SK-N-MC (cell line): ENCODE results near the gene C8A.

Source experiments
- DNase-seq: peaks from one replicate; pipeline ENCODE4 v3.0.0-alpha.2; 2011; ENCODE audit warnings: low read depth, low spot score
- H3K27ac ChIP-seq: fragments of 200-600 bp; sonication (generic); 2 replicates; pipeline ENCODE4 v1.5.1; 2016; ENCODE audit warnings: mixed run types
- H3K36me3 ChIP-seq: fragments of 200-600 bp; sonication (generic); 2 replicates; pipeline ENCODE4 v1.6.1; 2017; ENCODE audit warnings: antibody characterized with exemption, low read length, mixed read lengths; ENCODE audit not compliant: insufficient read depth
- H3K4me3 ChIP-seq: fragments of 200-600 bp; sonication (generic); 2 replicates; pipeline ENCODE4 v1.5.1; 2016
- H3K9ac ChIP-seq: fragments of 200-600 bp; sonication (generic); 2 replicates; pipeline ENCODE4 v1.8.0; 2017; ENCODE audit warnings: mixed run types, mixed read lengths; ENCODE audit not compliant: insufficient read length
- H3K9me3 ChIP-seq: fragments of 200-600 bp; sonication (generic); 2 replicates; pipeline ENCODE4 v1.6.1; 2017; ENCODE audit warnings: low read depth, mild to moderate bottlenecking, antibody characterized with exemption, low read length, moderate library complexity, mixed read lengths
- EZH2 ChIP-seq: fragments of 200-600 bp; sonication (generic); IDR thresholded peaks from one replicate; pipeline ENCODE4 v1.6.1; 2017; ENCODE audit warnings: antibody characterized with exemption
- FOXP2 ChIP-seq: optimal IDR thresholded peaks from 2 replicates; pipeline ENCODE3; 2011; ENCODE audit warnings: mild to moderate bottlenecking, moderate library complexity; ENCODE audit not compliant: insufficient read depth; ENCODE audit errors: extremely low read length, control extremely low read depth
- POLR2AphosphoS5 ChIP-seq: IDR thresholded peaks from 2 replicates; pipeline ENCODE4 v1.6.1; 2012; ENCODE audit warnings: mild to moderate bottlenecking, low read depth, low read length, borderline replicate concordance

Gene C8A

DNA sequence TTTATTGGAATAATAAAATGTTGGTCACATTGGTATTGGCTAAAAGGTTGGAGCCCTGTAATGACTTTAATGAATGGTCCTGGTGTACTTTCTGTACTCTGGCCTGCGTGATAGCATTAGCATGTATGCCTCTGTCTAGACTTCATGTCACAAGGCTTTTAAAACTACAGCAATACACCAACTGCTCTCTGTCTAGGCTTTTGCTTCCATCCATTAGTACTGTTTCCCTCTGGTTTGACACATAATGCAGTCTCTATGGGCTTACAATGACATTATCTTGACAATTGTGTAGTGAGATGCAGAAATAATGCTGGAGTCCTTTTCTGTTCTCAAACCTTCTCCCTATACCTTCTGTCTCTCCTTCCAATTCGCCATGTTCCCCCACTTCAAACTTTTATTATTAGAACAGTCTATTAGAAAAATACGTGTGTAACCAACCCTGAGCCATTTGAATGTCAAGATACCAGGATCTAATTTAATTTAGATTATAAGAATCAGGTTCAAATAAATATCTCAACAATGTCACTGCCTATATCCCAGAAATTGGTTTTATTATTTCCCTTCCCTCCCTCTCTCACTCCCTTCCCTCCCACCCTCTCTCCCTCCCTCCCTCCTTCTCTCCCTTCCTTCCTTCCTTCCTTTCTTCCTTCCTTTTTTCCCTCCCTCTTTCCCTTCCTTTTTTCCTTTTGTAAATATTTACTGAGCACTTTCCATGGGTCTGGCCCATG is 8.8 kb downstream of the C8A start:
- no peak for DNase-seq
- Histone ChIP-seq H3K4me3 (no peak overlapping the region), H3K9ac (no peak overlapping the region), H3K27ac (no peak overlapping the region), H3K9me3 (no peaks in the 10 kb centered on the region), H3K36me3 (no peaks in the 10 kb centered on the region)
- no peak for TF ChIP-seq POLR2AphosphoS5
- no peak for TF ChIP-seq EZH2
- no peak for TF ChIP-seq FOXP2

DNA sequence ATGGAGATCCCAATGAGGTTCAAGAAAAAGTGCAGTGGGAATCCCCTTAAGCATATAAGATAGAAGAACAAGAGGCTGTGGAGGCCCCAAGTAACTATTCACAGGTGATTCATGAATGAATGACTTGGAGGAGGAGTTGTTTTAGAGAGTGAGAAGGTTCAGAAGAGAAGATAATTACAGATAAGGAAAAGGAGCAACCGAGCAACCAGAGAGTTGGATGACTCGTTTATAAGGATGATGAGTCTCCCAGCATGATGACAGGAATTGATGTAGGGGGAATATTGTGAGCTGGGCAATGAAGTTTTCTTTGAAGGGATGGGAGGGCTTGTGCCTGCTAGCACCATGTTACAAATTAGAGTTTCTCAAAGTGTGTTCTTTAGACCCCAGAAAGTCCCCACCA is 9.8 kb downstream of the C8A start:
- TF ChIP-seq FOXP2 (no peak), EZH2 (no peak), POLR2AphosphoS5 (no peak)
- no peak overlapping the region for H3K4me3 ChIP-seq
- no peaks in the 10 kb centered on the region for H3K9me3 ChIP-seq
- no peaks in the 10 kb centered on the region for H3K36me3 ChIP-seq
- DNase-seq: no peak
- H3K9ac ChIP-seq: no peak overlapping the region
- H3K27ac ChIP-seq: no peak overlapping the region

DNA sequence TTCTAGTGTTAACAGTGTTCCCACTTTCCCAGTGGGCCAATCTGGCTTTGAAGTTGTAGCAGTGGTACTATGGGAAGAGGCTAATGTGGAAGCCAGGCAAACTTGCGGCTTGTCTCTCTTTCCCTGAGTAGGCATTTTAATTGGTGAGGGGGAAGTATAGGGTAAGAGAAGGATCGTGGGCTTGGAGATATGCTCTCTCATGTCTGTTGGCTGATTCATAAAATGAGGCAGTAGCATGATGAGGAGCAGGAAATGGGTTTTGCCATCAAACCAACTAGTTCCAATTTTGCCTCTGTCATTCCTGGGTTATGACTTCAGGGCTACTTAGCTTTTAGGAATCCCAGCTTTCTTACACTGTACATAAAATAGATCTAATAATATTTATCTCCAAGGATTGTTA is 12.1 kb downstream of the C8A start:
- TF ChIP-seq FOXP2 (no peak), POLR2AphosphoS5 (no peak), EZH2 (no peak)
- H3K27ac ChIP-seq: no peak overlapping the region
- no peak overlapping the region for H3K9ac ChIP-seq
- no peaks in the 10 kb centered on the region for H3K36me3 ChIP-seq
- H3K9me3 ChIP-seq: no peaks in the 10 kb centered on the region
- no peak overlapping the region for H3K4me3 ChIP-seq
- DNase-seq: no peak

DNA sequence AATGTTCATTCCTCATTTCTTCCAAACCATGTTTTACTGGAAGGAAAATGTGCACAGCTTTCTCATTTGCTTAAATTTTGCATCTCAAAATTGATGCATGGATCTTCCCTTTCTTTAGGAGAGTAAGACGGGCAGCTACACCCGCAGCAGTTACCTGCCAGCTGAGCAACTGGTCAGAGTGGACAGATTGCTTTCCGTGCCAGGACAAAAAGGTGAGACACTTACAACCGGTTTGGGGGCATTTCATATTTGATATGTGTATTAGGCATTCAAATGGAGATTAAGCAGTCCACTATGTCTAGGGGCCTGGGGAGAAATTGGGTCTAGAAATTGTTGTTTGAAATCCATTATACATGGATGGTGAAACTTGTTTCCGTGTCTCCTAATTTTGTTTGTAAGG is 12.9 kb downstream of the C8A start:
- no peak for DNase-seq
- H3K27ac ChIP-seq: no peak overlapping the region
- H3K36me3 ChIP-seq: no peaks in the 10 kb centered on the region
- no peaks in the 10 kb centered on the region for H3K9me3 ChIP-seq
- no peak overlapping the region for H3K9ac ChIP-seq
- TF ChIP-seq FOXP2: no peak
- TF ChIP-seq EZH2: no peak
- no peak for TF ChIP-seq POLR2AphosphoS5
- H3K4me3 ChIP-seq: no peak overlapping the region

DNA sequence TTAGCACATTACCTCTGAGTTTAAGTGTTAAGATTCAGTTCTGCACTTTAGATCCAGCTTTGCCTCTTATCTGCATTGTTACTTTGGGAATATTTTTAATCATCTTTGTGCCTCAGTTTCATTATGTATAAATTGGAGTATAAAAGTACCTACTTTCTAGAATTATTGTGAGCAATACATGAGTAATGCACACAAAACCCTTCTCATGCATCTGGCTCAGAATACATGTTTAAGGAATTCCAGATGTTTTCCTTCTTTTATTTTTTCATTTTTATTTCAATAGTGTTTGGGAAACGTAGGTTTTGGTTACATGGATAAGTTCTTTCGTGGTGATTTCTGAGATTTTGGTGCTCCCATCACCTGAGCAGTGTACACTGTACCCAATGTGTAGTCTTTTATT is 14.2 kb downstream of the C8A start:
- Histone ChIP-seq H3K27ac (no peak overlapping the region), H3K9ac (no peak overlapping the region), H3K36me3 (no peaks in the 10 kb centered on the region), H3K9me3 (no peaks in the 10 kb centered on the region), H3K4me3 (no peak overlapping the region)
- TF ChIP-seq POLR2AphosphoS5: no peak
- TF ChIP-seq EZH2: no peak
- TF ChIP-seq FOXP2: no peak
- no peak for DNase-seq

DNA sequence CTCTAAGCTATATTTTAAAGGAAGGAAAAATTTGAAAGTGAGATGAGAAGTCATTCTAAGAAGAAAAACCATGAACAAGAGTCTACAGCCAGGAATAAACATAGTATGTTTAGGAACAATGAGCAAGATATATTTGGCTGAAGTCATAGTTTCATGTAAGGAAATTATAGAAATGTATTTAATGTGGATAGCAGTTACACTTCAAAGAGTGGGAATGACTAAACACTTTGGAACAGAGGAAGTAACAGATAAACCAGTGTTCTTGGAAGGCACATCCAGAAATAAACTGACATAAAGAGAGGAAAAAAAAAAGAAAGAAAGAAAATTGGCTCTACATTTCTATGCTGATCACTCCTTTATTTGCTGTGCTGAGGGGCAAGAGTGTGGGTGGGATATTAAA is 18.0 kb downstream of the C8A start:
- no peak for DNase-seq
- H3K27ac ChIP-seq: no peak overlapping the region

DNA sequence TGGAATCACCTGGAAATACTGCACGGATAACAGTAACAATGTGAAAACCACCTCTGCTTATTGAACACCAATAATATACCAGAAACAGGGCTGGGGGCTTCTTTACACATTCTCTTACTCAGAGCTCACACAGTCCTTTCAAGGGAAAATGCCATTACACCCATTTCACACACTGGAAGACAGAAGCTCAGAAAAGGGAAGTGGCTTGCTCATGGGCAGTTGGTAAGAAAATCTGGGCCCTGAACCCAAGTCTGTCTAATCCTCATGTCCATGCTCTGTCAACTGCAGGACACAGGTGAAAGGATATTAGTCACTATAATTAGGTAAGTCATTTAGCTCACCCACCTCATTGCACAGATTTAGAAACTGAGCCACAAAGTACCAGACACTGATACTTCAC is 18.6 kb downstream of the C8A start:
- TF ChIP-seq EZH2: no peak
- TF ChIP-seq FOXP2: no peak
- no peak for TF ChIP-seq POLR2AphosphoS5
- no peaks in the 10 kb centered on the region for H3K9me3 ChIP-seq
- no peaks in the 10 kb centered on the region for H3K36me3 ChIP-seq
- no peak for DNase-seq
- H3K4me3 ChIP-seq: no peak overlapping the region
- H3K27ac ChIP-seq: no peak overlapping the region
- no peak overlapping the region for H3K9ac ChIP-seq

More for the DNA sequence above, 18.0 kb downstream of the C8A start:
- Histone ChIP-seq H3K4me3 (no peak overlapping the region), H3K9me3 (no peaks in the 10 kb centered on the region), H3K36me3 (no peaks in the 10 kb centered on the region), H3K9ac (no peak overlapping the region)
- TF ChIP-seq EZH2 (no peak), POLR2AphosphoS5 (no peak), FOXP2 (no peak)

DNA sequence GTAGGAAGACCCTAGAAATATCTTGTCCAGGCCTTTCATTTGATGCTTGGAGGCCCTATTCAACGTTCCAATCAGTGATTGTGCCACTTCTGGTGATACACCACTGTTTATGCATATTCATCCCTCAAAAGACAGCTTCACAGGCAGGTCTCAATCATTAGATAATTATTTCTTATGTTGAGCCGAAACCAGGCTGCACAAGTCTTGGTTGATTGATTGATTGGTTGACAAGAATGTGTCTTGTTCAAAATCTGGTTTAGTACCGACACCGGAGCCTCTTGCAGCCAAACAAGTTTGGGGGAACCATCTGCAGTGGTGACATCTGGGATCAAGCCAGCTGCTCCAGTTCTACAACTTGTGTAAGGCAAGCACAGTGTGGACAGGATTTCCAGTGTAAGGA is 20.1 kb downstream of the C8A start:
- no peak overlapping the region for H3K9ac ChIP-seq
- TF ChIP-seq POLR2AphosphoS5 (no peak), FOXP2 (no peak), EZH2 (no peak)
- no peaks in the 10 kb centered on the region for H3K36me3 ChIP-seq
- no peaks in the 10 kb centered on the region for H3K9me3 ChIP-seq
- no peak overlapping the region for H3K27ac ChIP-seq
- DNase-seq: no peak
- H3K4me3 ChIP-seq: no peak overlapping the region

DNA sequence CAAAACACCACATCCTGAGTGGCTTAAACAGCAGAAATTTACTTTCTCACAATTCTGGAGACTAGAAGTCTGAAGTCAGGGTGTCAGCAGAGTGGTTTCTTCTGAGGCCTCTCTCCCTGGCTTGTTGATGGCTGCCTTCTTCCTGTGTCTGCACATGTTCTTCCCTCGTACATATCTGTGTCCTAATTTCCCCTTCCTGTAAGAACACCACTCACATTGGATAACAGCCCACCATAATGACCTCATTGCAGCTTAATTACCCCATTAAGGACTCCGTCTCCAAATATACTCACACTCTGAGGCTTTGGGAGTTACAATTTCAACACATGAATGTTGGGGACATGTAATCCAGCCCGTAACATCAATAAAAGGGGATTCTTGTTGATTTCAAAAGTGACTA is 23.4 kb downstream of the C8A start:
- TF ChIP-seq EZH2 (no peak), POLR2AphosphoS5 (no peak), FOXP2 (no peak)
- Histone ChIP-seq H3K9ac (no peak overlapping the region), H3K9me3 (no peaks in the 10 kb centered on the region), H3K4me3 (no peak overlapping the region), H3K27ac (no peak overlapping the region), H3K36me3 (no peaks in the 10 kb centered on the region)
- DNase-seq: no peak
